Stimulated activated naive CD8-positive, alpha-beta T cell treated with anti-CD3 and anti-CD28 coated beads, Interleukin-15, amount 100 ng/mL, for 72 hours (primary cell): ENCODE results near the gene CDK12.

Source experiments
- ATAC-seq: fragments of 150-1000 bp; cut with Tn5 transposase; 2 replicates; pipeline ENCODE4 v1.10.0; 2021; ENCODE audit warnings: mild to moderate bottlenecking, moderate library complexity
- DNase-seq, 2 donors: peaks; one replicate each; pipeline ENCODE4 v3.0.0; 2021 to 2022
- H3K27ac Mint-ChIP-seq, 2 donors: one replicate each; pipeline ENCODE4 v1.8.0; 2022; ENCODE audit warnings: mild to moderate bottlenecking in 2 of 2, mixed read lengths in 2 of 2, moderate library complexity in 2 of 2
- H3K27me3 Mint-ChIP-seq: one replicate; pipeline ENCODE4 v1.8.0; 2022; ENCODE audit warnings: mixed read lengths
- H3K4me1 Mint-ChIP-seq: one replicate; pipeline ENCODE4 v1.8.0; 2022; ENCODE audit warnings: mild to moderate bottlenecking, mixed read lengths
- H3K4me3 Mint-ChIP-seq, 2 donors: one replicate each; pipeline ENCODE4 v1.8.0; 2022; ENCODE audit warnings: mild to moderate bottlenecking in 2 of 2, mixed read lengths in 2 of 2, moderate library complexity in 1 of 2
- H3K9me3 Mint-ChIP-seq, 2 donors: one replicate each; pipeline ENCODE4 v1.8.0; 2022; ENCODE audit warnings: mixed read lengths in 2 of 2

Gene CDK12

DNA sequence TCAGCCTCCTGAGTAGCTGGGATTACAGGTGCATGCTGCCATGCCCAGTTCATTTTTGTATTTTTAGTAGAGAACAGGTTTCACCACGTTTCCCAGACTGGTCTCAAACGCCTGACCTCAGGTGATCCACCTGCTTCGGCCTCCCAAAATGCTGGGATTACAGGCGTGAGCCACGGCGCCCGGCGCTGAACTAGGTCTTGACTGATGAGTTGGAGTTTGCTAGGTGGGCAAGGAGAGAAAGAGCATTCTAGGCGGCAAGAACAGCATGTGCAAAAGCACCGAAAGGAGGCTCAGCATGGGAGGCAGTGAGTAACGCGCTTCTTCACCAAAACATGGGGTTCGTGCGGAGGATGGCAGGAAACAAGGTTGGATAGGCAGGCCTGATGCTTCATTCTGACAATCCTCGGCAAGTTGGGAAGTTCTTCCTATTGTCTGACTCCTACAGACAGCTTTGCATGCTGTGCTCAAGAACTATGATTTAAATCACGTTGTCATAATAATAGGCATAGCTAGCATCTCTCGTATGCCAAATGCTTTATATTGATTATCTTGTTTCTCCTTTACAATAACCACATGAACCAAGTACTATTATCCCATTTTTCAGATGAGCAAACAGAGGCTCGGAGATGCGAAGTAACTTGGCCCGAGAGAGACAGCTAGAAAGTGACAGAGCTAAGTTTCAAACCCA, 119.9 kb downstream of the CDK12 start:
- ATAC-seq: no peak
- no peaks in the 10 kb centered on the region for H3K9me3 Mint-ChIP-seq
- no peak for DNase-seq
- H3K27me3 Mint-ChIP-seq: peaks cover 4% of the 10 kb centered on the region
- no peak overlapping the region for H3K4me3 Mint-ChIP-seq
- no peak overlapping the region for H3K27ac Mint-ChIP-seq
- H3K4me1 Mint-ChIP-seq: no peaks in the 10 kb centered on the region

DNA sequence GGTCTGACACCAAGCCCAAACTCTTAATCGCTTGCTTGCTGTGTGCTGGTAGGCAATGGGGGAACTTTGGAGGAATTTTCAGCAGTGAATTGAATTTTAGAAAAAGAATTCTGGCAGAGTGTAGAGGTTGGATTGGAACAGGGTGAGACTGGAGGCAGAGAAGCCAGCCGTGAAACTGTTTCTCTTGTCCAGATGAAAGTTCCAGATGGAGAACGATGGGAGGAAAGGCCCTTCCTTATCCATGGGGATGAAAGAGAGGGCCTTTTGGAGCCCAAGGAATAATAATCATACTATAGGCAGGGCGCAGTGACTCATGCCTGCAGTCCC, 120.4 kb downstream of the CDK12 start:
- Mint-ChIP-seq H3K4me3 (no peak overlapping the region), H3K9me3 (no peaks in the 10 kb centered on the region), H3K4me1 (no peaks in the 10 kb centered on the region), H3K27ac (no peak overlapping the region), H3K27me3 (no peaks in the 10 kb centered on the region)
- no peak for ATAC-seq
- DNase-seq: no peak

DNA sequence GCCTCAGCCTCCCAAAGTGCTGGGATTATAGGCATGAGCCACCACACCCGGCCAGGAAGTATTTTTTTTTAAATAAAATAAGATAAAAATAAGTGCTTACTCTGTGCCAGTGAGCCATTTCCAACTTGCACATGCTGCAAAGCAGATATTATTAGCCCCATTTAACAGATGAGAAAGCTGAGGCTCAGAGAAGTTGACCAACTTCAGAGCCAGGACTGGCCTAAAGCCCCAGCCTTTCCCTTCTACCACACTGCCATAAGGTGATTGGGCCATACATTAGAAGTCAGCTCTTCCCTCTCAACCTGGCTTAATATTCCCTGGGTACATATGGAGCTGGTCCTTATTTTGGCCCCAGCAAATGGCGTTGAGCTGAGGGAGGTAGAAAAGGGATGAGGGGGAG, 121.4 kb downstream of the CDK12 start:
- H3K27me3 Mint-ChIP-seq: no peaks in the 10 kb centered on the region
- ATAC-seq: no peak
- H3K9me3 Mint-ChIP-seq: no peaks in the 10 kb centered on the region
- no peak overlapping the region for H3K27ac Mint-ChIP-seq
- no peak overlapping the region for H3K4me3 Mint-ChIP-seq
- no peak for DNase-seq
- no peaks in the 10 kb centered on the region for H3K4me1 Mint-ChIP-seq
